Measurements from ENCODE around the gene BCAP31. TPM values are rescaled to one million over a fixed set of nuclear protein-coding genes. Genes with fewer than 3 reads are reported as not detected.

The BCAP31 gene
- total and polyA plus RNA-seq, 2 of the 13 experiments (the other 11 are each of a cell fraction or from before 2014, with no cell fraction given): 139 to 178 TPM

GRCh38 chrX:153735274-153735673 lies 11.1 kb upstream of the BCAP31 start:
- H3K27ac ChIP-seq (ENCODE audit: extremely low read length, insufficient read depth, low read length): no peak overlapping the region
- ChIA-PET POLR2A (no interaction called here), CTCF (ENCODE audit: low intra/inter-chr PET ratio, low total read pairs) (no interaction called here)
- 90% methylated on average over 8 of the region's 9 CpGs for WGBS (ENCODE audit: low lambda C conversion rate)
- peaks cover 24% of the 10 kb centered on the region for H3K4me1 ChIP-seq (ENCODE audit: insufficient read depth, low read length)
- no peaks in the 10 kb centered on the region for H3K79me2 ChIP-seq (ENCODE audit: insufficient read depth, low read length)
- H3K9ac ChIP-seq (ENCODE audit: insufficient read depth, low read depth, low read length): no peak overlapping the region
- H3K9me3 ChIP-seq (ENCODE audit: low read length): no peaks in the 10 kb centered on the region
- BruUV-seq (replicated peaks): no TSS peak
- no peak overlapping the region for H2AFZ ChIP-seq (ENCODE audit: low read length)
- in situ Hi-C loops (cut with HindIII; ENCODE audit: extremely low pct_ligation_motif_present, low pct_unique_long_range_greater_than_20kb) (no loop called here), intact Hi-C loops (cut with micrococcal nuclease; ENCODE audit: unreplicated experiment) (no loop called here)
- H3K27me3 ChIP-seq (ENCODE audit: control insufficient read depth in 1 of 2, insufficient read depth in 2 of 2, low read length in 2 of 2): no peaks in the 10 kb centered on the region
- no peak overlapping the region for H3K4me3 ChIP-seq (replicated peaks in 1 of 3; ENCODE audit: insufficient read depth in 1 of 3, low read depth in 2 of 3, low read length in 3 of 3)
- FAIRE-seq (peak; percentile 21), DNase-seq (ENCODE audit: low spot score) (no peak), ATAC-seq (no peak)
- H4K20me1 ChIP-seq (ENCODE audit: insufficient read depth, low read length): peaks cover 3% of the 10 kb centered on the region; the same call in 1 of the 2 replicates
- H3K36me3 ChIP-seq (replicated peaks in 1 of 2; ENCODE audit: control insufficient read depth in 1 of 2, insufficient read depth in 2 of 2, low read length in 2 of 2): 0 out of 5 replicates have a peak, but pooled peaks cover 0 to 3% of the 10 kb centered on the region in 2 experiments
- no peak overlapping the region for H3K4me2 ChIP-seq (ENCODE audit: low read depth, low read length)
- TF ChIP-seq NFE2L1 (CRISPR knock-in tag; IDR thresholded peaks at IDR 0.05; ENCODE audit: borderline replicate concordance): no peak
- TF ChIP-seq HNF1B (CRISPR knock-in tag; IDR thresholded peaks at IDR 0.05): no peak
- no peak for TF ChIP-seq NBN (conservative IDR thresholded peaks at IDR 0.05)
- TF ChIP-seq ZNF597 (CRISPR knock-in tag; IDR thresholded peaks at IDR 0.05): no peak
- TF ChIP-seq CENPBD1 (CRISPR knock-in tag; IDR thresholded peaks at IDR 0.05; ENCODE audit: borderline replicate concordance, low read depth): no peak
- TF ChIP-seq TBP (CRISPR knock-in tag; IDR thresholded peaks at IDR 0.05): no peak
- no peak for TF ChIP-seq ZNF138 (CRISPR knock-in tag; IDR thresholded peaks at IDR 0.05; ENCODE audit: low read depth)
- TF ChIP-seq MAF1 (CRISPR knock-in tag; IDR thresholded peaks at IDR 0.05; ENCODE audit: borderline replicate concordance): no peak
- no peak for TF ChIP-seq ZNF784 (CRISPR knock-in tag; IDR thresholded peaks at IDR 0.05; ENCODE audit: borderline replicate concordance)
- TF ChIP-seq, protein P1, sequence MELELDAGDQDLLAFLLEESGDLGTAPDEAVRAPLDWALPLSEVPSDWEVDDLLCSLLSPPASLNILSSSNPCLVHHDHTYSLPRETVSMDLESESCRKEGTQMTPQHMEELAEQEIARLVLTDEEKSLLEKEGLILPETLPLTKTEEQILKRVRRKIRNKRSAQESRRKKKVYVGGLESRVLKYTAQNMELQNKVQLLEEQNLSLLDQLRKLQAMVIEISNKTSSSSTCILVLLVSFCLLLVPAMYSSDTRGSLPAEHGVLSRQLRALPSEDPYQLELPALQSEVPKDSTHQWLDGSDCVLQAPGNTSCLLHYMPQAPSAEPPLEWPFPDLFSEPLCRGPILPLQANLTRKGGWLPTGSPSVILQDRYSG (CRISPR knock-in tag; IDR thresholded peaks at IDR 0.05): no peak
- no peak for TF ChIP-seq ZNF552 (CRISPR knock-in tag; IDR thresholded peaks at IDR 0.05; ENCODE audit: borderline replicate concordance)
- TF ChIP-seq ZNF512 (CRISPR knock-in tag; IDR thresholded peaks at IDR 0.05): no peak
- no peak for TF ChIP-seq TMF1 (CRISPR knock-in tag; IDR thresholded peaks at IDR 0.05; ENCODE audit: low read depth)
- TF ChIP-seq, protein P2, sequence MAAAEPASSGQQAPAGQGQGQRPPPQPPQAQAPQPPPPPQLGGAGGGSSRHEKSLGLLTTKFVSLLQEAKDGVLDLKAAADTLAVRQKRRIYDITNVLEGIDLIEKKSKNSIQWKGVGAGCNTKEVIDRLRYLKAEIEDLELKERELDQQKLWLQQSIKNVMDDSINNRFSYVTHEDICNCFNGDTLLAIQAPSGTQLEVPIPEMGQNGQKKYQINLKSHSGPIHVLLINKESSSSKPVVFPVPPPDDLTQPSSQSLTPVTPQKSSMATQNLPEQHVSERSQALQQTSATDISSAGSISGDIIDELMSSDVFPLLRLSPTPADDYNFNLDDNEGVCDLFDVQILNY (CRISPR knock-in tag; conservative IDR thresholded peaks at IDR 0.05): no peak

Data from HepG2 (cell line).